ENCODE data around the gene HSPB6.

DNA sequence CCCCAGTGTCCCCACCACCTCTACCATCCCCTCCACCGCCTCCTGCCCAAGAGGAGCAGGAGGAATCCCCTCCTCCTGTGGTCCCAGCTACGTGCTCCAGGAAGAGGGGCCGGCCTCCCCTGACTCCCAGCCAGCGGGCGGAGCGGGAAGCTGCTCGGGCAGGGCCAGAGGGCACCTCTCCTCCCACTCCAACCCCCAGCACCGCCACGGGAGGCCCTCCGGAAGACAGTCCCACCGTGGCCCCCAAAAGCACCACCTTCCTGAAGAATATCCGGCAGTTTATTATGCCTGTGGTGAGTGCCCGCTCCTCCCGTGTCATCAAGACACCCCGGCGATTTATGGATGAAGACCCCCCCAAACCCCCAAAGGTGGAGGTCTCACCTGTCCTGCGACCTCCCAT is 36.2 kb downstream of the HSPB6 start:
- TF ChIP-seq, protein P1, sequence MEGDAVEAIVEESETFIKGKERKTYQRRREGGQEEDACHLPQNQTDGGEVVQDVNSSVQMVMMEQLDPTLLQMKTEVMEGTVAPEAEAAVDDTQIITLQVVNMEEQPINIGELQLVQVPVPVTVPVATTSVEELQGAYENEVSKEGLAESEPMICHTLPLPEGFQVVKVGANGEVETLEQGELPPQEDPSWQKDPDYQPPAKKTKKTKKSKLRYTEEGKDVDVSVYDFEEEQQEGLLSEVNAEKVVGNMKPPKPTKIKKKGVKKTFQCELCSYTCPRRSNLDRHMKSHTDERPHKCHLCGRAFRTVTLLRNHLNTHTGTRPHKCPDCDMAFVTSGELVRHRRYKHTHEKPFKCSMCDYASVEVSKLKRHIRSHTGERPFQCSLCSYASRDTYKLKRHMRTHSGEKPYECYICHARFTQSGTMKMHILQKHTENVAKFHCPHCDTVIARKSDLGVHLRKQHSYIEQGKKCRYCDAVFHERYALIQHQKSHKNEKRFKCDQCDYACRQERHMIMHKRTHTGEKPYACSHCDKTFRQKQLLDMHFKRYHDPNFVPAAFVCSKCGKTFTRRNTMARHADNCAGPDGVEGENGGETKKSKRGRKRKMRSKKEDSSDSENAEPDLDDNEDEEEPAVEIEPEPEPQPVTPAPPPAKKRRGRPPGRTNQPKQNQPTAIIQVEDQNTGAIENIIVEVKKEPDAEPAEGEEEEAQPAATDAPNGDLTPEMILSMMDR (IDR thresholded peaks at IDR 0.05; ENCODE audit: insufficient read depth, low read length, poor library complexity, severe bottlenecking): no peak
- TF ChIP-seq EZH2phosphoT487 (conservative IDR thresholded peaks at IDR 0.05; ENCODE audit: low read length): no peak

Data from SU-DHL-6 (cell line).